GM12892 (cell line): Measurements from ENCODE around the gene SLC35C1.

Experiments used
- POLR2A ChIP-seq: IDR thresholded peaks from 2 replicates; pipeline ENCODE4 v1.6.1; 2011; ENCODE audit warnings: low read depth, low read length, control low read depth
- POLR2AphosphoS5 ChIP-seq: IDR thresholded peaks from 2 replicates; pipeline ENCODE4 v1.6.1; 2011; ENCODE audit warnings: low read depth, low read length, control low read depth
- TAF1 ChIP-seq: IDR thresholded peaks from 2 replicates; pipeline ENCODE4 v1.6.1; 2011; ENCODE audit warnings: low read depth, mild to moderate bottlenecking, control low read depth, low read length, borderline replicate concordance

DNA sequence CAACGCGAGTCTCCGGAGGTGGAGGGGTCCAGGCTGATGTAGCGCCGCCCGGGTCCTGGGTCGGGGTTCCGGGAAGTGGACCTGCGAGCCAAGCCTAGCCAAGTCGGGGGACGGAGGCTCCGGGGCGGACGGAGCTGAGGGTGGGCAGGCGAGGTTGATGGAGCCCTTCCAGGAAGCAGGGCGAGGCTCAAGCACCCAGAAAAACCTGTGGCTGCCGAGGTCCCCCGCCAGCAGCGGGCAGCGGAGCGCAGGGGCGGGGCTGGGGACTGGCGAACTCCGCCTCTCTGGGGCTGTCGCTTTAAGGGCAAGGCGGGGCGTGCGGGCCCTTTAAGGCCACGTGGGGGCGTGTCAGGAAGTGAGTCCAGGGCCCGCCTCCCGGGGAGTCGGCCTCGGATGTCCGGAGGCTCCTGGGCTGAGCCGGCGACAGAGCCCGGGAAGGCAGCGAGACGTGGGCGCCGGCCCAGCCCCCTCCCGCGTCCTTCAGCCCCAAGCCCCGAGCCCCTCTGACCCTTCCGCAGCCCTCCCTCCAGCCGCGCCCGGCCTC is at the start of gene SLC35C1:
- TF ChIP-seq POLR2A (peak; percentile 81), TAF1 (peak; percentile 45; the same call in 1 of the 2 replicates), POLR2AphosphoS5 (peak; percentile 54; the same call in 1 of the 2 replicates)
